Aorta (tissue), 5 donors: ENCODE results near the gene NAMPT. TPM values are rescaled to one million over a fixed set of nuclear protein-coding genes. Genes with fewer than 3 reads are reported as not detected.

Experiments
- ATAC-seq: fragments of 200-7000 bp; cut with Tn5 transposase; one replicate; pipeline ENCODE4 v1.9.1; 2022; ENCODE audit warnings: moderate library complexity; ENCODE audit not compliant: low FRiP score
- DNase-seq, 2 donors: peaks; one replicate each; pipeline ENCODE4 v3.0.0-alpha.2; 2020
- H3K27ac ChIP-seq, 2 donors: one replicate each; pipeline ENCODE4 v1.5.1; 2013; ENCODE audit warnings: low read length in 2 of 2, mild to moderate bottlenecking in 2 of 2, moderate library complexity in 2 of 2, control low read depth in 1 of 2, inconsistent platforms in 1 of 2, low read depth in 1 of 2
- H3K27me3 ChIP-seq, 2 donors: one replicate each; pipeline ENCODE4 v1.6.1; 2013; ENCODE audit warnings: control low read depth in 1 of 2, low read length in 1 of 2, mild to moderate bottlenecking in 1 of 2, moderate library complexity in 1 of 2; ENCODE audit not compliant: insufficient read depth in 2 of 2, control insufficient read depth in 1 of 2
- H3K36me3 ChIP-seq, 2 donors: one replicate each; pipeline ENCODE4 v1.6.1; 2013; ENCODE audit warnings: control low read depth in 1 of 2, low read length in 1 of 2, mild to moderate bottlenecking in 1 of 2; ENCODE audit not compliant: insufficient read depth in 2 of 2, control insufficient read depth in 1 of 2
- H3K4me1 ChIP-seq, 2 donors: one replicate each; pipeline ENCODE4 v1.6.1; 2013; ENCODE audit warnings: low read length in 2 of 2, control low read depth in 1 of 2, mild to moderate bottlenecking in 1 of 2, moderate library complexity in 1 of 2; ENCODE audit not compliant: insufficient read depth in 2 of 2, control insufficient read depth in 1 of 2
- H3K4me3 ChIP-seq, 2 donors: one replicate each; pipeline ENCODE4 v1.5.1; 2013; ENCODE audit warnings: low read length in 2 of 2, control low read depth in 1 of 2, mild to moderate bottlenecking in 1 of 2
- H3K9me3 ChIP-seq: one replicate; pipeline ENCODE4 v1.6.1; 2013; ENCODE audit warnings: mild to moderate bottlenecking, low read length; ENCODE audit not compliant: control insufficient read depth
- WGBS, 2 donors: extraction: QIAGEN DNeasy Blood & Tissue Kit; methylation state at CpG; one replicate each; pipeline ENCODE4 v1.1.7; 2013; 5-methylcytosine and 5-hydroxymethylcytosine counted together
- intact Hi-C, 2 donors: fragments of 100-400 bp; cut with DNase I; formaldehyde crosslinking; loops; one replicate each; pipeline versions ENCODE4 v1.14.2 to v1.15.0; 2022
- polyA plus RNA-seq, 2 donors: library from polyadenylated mRNA; stranded (reverse); fragments of 200-250 nt; gene quantifications; one replicate each; pipeline ENCODE4 v1.2.3, GENCODE V29; 2013
- total RNA-seq, 2 donors: library from RNA; stranded (reverse); fragmentation: NEBNext Ultra II Directional; extraction: Animal tissue kit (Norgen Biotek cat#: 25700); gene quantifications; one replicate each; pipeline ENCODE4 v1.2.1, GENCODE V29; 2021
- donor health status: healthy with polysubstance abuse.
- donor health status: Bipolar disorder and iron deficiency.
- donor health status: DM: no; HTN: no; CAD: no.
- donor health status: DM: no; HTN: no; CAD: no.
- donor health status: DM: yes; HTN: yes; CAD: no.

The NAMPT gene
- total and polyA plus RNA-seq, 4 donors = 36.2 to 534 (median 142) TPM

GRCh38 chr7:106282852-106283251 lies 1.9 kb downstream of the NAMPT start:
- H3K27ac ChIP-seq = no peak overlapping the region
- DNase-seq (no peak), ATAC-seq (no peak)
- 89% methylated on average over 3 of the region's 3 CpGs for WGBS, 2 donors
- intact Hi-C loops = loop anchor here (10.0 kb wide), 3 partner anchors 68 to 228 kb away; no protein-coding TSS in a partner anchor
- H3K9me3 ChIP-seq = no peaks in the 10 kb centered on the region
- no peaks in the 10 kb centered on the region for H3K36me3 ChIP-seq
- no peaks in the 10 kb centered on the region for H3K27me3 ChIP-seq
- no peak overlapping the region for H3K4me3 ChIP-seq
- H3K4me1 ChIP-seq = no peaks in the 10 kb centered on the region

- Histone ChIP-seq H3K4me3 (no peak overlapping the region), H3K27me3 (no peaks in the 10 kb centered on the region), H3K27ac (no peak overlapping the region), H3K4me1 (no peaks in the 10 kb centered on the region), H3K9me3 (no peaks in the 10 kb centered on the region), H3K36me3 (no peaks in the 10 kb centered on the region)
- no peak for DNase-seq
- ATAC-seq = no peak
- 93 to 94% methylated on average over 6 of the region's 6 CpGs for WGBS, 2 donors
- intact Hi-C loops = loop anchor here (10.0 kb wide), 3 partner anchors 68 to 228 kb away; no protein-coding TSS in a partner anchor
Observed at GRCh38 chr7:106282390-106282789, 2.4 kb downstream of the NAMPT start.

- ATAC-seq (no peak), DNase-seq (no peak)
- Histone ChIP-seq H3K36me3 (no peaks in the 10 kb centered on the region), H3K9me3 (no peaks in the 10 kb centered on the region), H3K4me1 (no peaks in the 10 kb centered on the region), H3K4me3 (no peak overlapping the region), H3K27ac (no peak overlapping the region), H3K27me3 (no peaks in the 10 kb centered on the region)
- 96% methylated on average over 5 of the region's 5 CpGs for WGBS, 2 donors
- intact Hi-C loops = loop anchor here (10.0 kb wide), 3 partner anchors 67 to 227 kb away; no protein-coding TSS in a partner anchor
Observed at GRCh38 chr7:106281585-106282318, 3.0 kb downstream of the NAMPT start.

- no peaks in the 10 kb centered on the region for H3K9me3 ChIP-seq
- peaks cover 0 to 1% of the 10 kb centered on the region in 2 donors for H3K36me3 ChIP-seq
- no peak for DNase-seq
- intact Hi-C loops = loop anchor here (10.0 kb wide), 3 partner anchors 66 to 226 kb away; no protein-coding TSS in a partner anchor
- H3K4me1 ChIP-seq = no peaks in the 10 kb centered on the region
- H3K27ac ChIP-seq = no peak overlapping the region
- no peak for ATAC-seq
- no peaks in the 10 kb centered on the region for H3K27me3 ChIP-seq
- H3K4me3 ChIP-seq = no peak overlapping the region
Observed at GRCh38 chr7:106281127-106281526, 3.7 kb downstream of the NAMPT start.

DNA sequence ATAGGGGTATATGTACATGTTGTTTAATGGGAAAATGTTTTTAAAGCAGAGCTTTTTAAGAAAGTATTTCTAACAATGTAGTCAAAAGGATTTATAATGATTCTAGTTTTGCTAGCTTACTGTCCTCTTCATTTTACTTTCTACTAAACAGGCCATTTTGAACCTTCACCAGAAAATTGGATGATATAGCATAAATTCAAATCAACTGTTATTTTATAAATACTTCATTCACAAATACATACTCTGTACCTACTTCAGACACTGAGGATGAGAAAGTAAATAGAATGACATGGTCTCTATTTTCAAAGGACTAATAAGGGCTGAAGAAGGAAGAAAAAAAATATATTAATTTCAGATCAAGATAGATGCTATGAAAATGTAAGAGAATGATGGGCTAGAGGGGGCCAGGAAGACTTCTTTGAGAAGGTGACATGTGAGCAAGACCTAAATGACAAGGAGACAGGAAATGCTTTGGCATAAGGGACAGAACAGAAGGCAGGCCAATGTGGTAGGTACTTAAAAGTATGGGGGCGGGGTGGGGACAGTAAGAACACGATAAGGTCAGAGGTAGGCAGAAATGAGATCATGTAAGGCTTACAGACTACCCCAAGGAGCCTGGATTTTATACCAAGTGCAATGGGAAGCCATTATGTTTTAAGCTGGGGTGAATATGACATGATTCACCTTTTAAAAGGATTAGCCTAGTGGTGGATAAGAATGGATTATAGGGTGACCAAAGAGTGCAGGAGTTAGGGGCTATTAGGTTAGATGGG lies 5.2 kb downstream of the NAMPT start:
- no peak for ATAC-seq
- Histone ChIP-seq H3K4me3 (no peak overlapping the region), H3K27me3 (no peaks in the 10 kb centered on the region), H3K27ac (no peak overlapping the region), H3K9me3 (no peaks in the 10 kb centered on the region), H3K36me3 (peaks cover 0 to 1% of the 10 kb centered on the region in 2 donors), H3K4me1 (no peaks in the 10 kb centered on the region)
- no peak for DNase-seq
- WGBS, 2 donors = 91 to 93% methylated on average over 2 of the region's 2 CpGs
- intact Hi-C loops = loop anchor here (10.0 kb wide), 4 partner anchors 65 to 375 kb away; no protein-coding TSS in a partner anchor

DNA sequence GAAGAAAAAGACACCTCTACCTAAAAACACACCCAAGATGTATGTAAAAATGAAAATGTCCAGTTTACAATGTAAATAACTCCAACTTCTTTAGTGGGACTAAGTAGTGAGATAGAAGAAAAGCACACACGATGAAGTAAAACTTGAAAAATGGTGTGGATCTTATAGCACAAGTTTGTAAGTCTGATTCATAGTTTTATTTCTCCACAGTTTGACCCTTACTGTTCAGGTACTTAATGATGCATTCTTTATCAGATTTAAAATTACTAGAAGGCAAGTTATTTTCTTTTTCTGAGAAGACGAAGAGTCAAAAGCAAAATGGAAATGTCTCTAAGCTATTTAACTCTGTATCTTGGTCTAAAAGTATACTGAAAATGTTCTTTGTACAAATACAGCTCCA lies 6.1 kb downstream of the NAMPT start:
- Histone ChIP-seq H3K9me3 (no peaks in the 10 kb centered on the region), H3K27me3 (no peaks in the 10 kb centered on the region), H3K27ac (no peak overlapping the region), H3K36me3 (peaks cover 0 to 1% of the 10 kb centered on the region in 2 donors), H3K4me3 (no peak overlapping the region), H3K4me1 (no peaks in the 10 kb centered on the region)
- ATAC-seq (no peak), DNase-seq (no peak)
- intact Hi-C loops = loop anchor here in 1 of 2 donors (10.0 kb wide), 1 partner anchor 376 kb away; no protein-coding TSS in a partner anchor
- 90 to 93% methylated on average over 2 of the region's 2 CpGs for WGBS, 2 donors

GRCh38 chr7:106277976-106278375 lies 6.8 kb downstream of the NAMPT start:
- no peaks in the 10 kb centered on the region for H3K4me1 ChIP-seq
- DNase-seq (no peak), ATAC-seq (no peak)
- WGBS, 2 donors = 91 to 94% methylated on average over 1 of the region's 1 CpG
- H3K4me3 ChIP-seq = no peak overlapping the region
- no peak overlapping the region for H3K27ac ChIP-seq
- intact Hi-C loops = loop anchor here in 1 of 2 donors (10.0 kb wide), 1 partner anchor 377 kb away; no protein-coding TSS in a partner anchor
- H3K27me3 ChIP-seq = no peaks in the 10 kb centered on the region
- H3K9me3 ChIP-seq = no peaks in the 10 kb centered on the region
- peaks cover 0 to 1% of the 10 kb centered on the region in 2 donors for H3K36me3 ChIP-seq

DNA sequence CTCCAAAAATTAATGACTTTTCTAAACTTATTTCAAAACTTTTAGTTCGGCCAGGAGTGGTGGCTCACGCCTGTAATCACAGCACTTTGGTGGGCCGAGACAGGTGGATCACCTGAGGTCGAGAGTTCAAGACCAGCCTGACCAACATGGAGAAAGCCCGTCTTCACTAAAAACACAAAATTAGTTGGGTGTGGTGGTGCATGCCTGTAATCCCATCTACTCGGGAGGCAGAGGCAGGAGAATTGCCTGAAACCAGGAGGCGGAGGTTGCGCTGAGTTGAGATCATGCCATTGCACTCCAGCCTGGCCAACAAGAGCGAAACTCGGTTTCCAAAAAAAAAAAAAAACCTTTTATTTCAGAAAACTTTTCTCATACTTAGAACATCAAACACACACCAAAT lies 8.3 kb downstream of the NAMPT start:
- no peak for ATAC-seq
- intact Hi-C loops = loop anchor here in 1 of 2 donors (10.0 kb wide), 1 partner anchor 378 kb away; no protein-coding TSS in a partner anchor

More for the DNA sequence above, 8.3 kb downstream of the NAMPT start:
- no peaks in the 10 kb centered on the region for H3K27me3 ChIP-seq
- H3K9me3 ChIP-seq = no peaks in the 10 kb centered on the region
- H3K4me1 ChIP-seq = no peaks in the 10 kb centered on the region
- H3K36me3 ChIP-seq = peaks cover 0 to 1% of the 10 kb centered on the region in 2 donors
- no peak overlapping the region for H3K27ac ChIP-seq
- 96 to 97% methylated on average over 10 of the region's 10 CpGs for WGBS, 2 donors
- H3K4me3 ChIP-seq = no peak overlapping the region
- DNase-seq = no peak
